Psoas muscle (tissue), 8 donors: ENCODE results near the gene KY. TPM values are rescaled to one million over a fixed set of nuclear protein-coding genes. Genes with fewer than 3 reads are reported as not detected.

Experiments
- ATAC-seq, 4 donors: fragments of 200-7000 bp; cut with Tn5 transposase; one replicate each; pipeline ENCODE4 v1.9.1; 2020; ENCODE audit warnings: moderate library complexity in 3 of 4, mild to moderate bottlenecking in 2 of 4
- DNase-seq, 2 donors: peaks; one replicate each; pipeline ENCODE4 v3.0.0-alpha.2; 2020
- H3K27ac ChIP-seq: fragments of 200-600 bp; one replicate; pipeline ENCODE4 v1.8.0; 2022
- H3K27me3 ChIP-seq, 3 donors: fragments of 200-600 bp in 1 of 3; one replicate each; pipeline versions ENCODE4 v1.6.1 to v1.8.0; 2013 to 2022; ENCODE audit warnings: low read length in 2 of 3, mild to moderate bottlenecking in 2 of 3, moderate library complexity in 1 of 3; ENCODE audit not compliant: insufficient read depth in 3 of 3
- H3K36me3 ChIP-seq, 2 donors: fragments of 200-600 bp in 1 of 2; one replicate each; pipeline versions ENCODE4 v1.6.1 to v1.8.0; 2013 to 2022; ENCODE audit warnings: low read depth in 1 of 2, mild to moderate bottlenecking in 1 of 2, moderate library complexity in 1 of 2; ENCODE audit not compliant: insufficient read depth in 1 of 2
- H3K4me1 ChIP-seq: fragments of 200-600 bp; one replicate; pipeline ENCODE4 v1.8.0; 2022
- H3K4me3 ChIP-seq: fragments of 200-600 bp; one replicate; pipeline ENCODE4 v1.8.0; 2022; ENCODE audit warnings: mild to moderate bottlenecking
- H3K9me3 ChIP-seq: fragments of 200-600 bp; one replicate; pipeline ENCODE4 v1.8.0; 2022
- CTCF ChIP-seq: fragments of 200-600 bp; IDR thresholded peaks from one replicate; pipeline ENCODE4 v1.8.0; 2022; ENCODE audit warnings: antibody characterized with exemption
- WGBS, 3 donors: extraction: QIAGEN DNeasy Blood & Tissue Kit; methylation state at CpG; one replicate each; pipeline versions ENCODE4 v1.1.6 to v1.1.7; 2013; 5-methylcytosine and 5-hydroxymethylcytosine counted together
- intact Hi-C, 2 donors: fragments of 100-400 bp; cut with DNase I; formaldehyde crosslinking; loops; one replicate each; pipeline versions ENCODE4 v1.11.0 to v1.14.2; 2022
- polyA plus RNA-seq, 3 donors: library from polyadenylated mRNA; stranded (reverse); fragments of 200-250 nt; gene quantifications; one replicate each; pipeline ENCODE4 v1.2.3, GENCODE V29; 2013
- total RNA-seq, 4 donors: library from RNA; stranded (reverse); fragmentation: NEBNext Ultra II Directional in 2 of 4; extraction: Animal tissue kit (Norgen Biotek cat#: 25700) in 2 of 4; gene quantifications; one replicate each; pipeline versions ENCODE4 v1.2.1 to v1.2.4, GENCODE V29; 2021 to 2023
- donor health status: healthy with polysubstance abuse.
- donor health status: DM: no; HTN: no; CAD: no; lungs with moderate emphysema.
- donor health status: Bipolar disorder and iron deficiency.
- donor health status: healthy.
- donor health status: DM: yes; HTN: yes; CAD: no.
- donor health status: DM: no; HTN: no; CAD: no.
- donor health status: DM: no; HTN: no; CAD: no.
- donor health status: DM: yes; HTN: yes; CAD: no.

The KY gene
- total and polyA plus RNA-seq, 7 donors: 0.30 to 6.7 (median 3.0) TPM; not detected in 1

GRCh38 chr3:134666466-134666865 lies 15.6 kb upstream of the KY start:
- intact Hi-C loops: no loop called here
- no peak overlapping the region for H3K27ac ChIP-seq
- WGBS, 3 donors: 41 to 49% (median 46%) methylated on average over 4 of the region's 4 CpGs
- H3K27me3 ChIP-seq: no peaks in the 10 kb centered on the region
- H3K36me3 ChIP-seq: no peaks in the 10 kb centered on the region
- peaks cover 29% of the 10 kb centered on the region for H3K4me1 ChIP-seq
- ATAC-seq: peak; percentile 77 to 83 (median 79)
- H3K4me3 ChIP-seq: no peak overlapping the region
- no peaks in the 10 kb centered on the region for H3K9me3 ChIP-seq
- peak in 1 of 2 donors; percentile 45 for DNase-seq
- TF ChIP-seq CTCF: no peak

GRCh38 chr3:134666052-134666451 lies 15.2 kb upstream of the KY start:
- no peaks in the 10 kb centered on the region for H3K9me3 ChIP-seq
- no peaks in the 10 kb centered on the region for H3K36me3 ChIP-seq
- intact Hi-C loops: no loop called here
- WGBS, 3 donors: 85 to 90% (median 85%) methylated on average over 7 of the region's 7 CpGs
- no peak for ATAC-seq
- H3K4me1 ChIP-seq: peaks cover 29% of the 10 kb centered on the region
- no peak overlapping the region for H3K4me3 ChIP-seq
- DNase-seq: no peak
- H3K27ac ChIP-seq: no peak overlapping the region
- H3K27me3 ChIP-seq: no peaks in the 10 kb centered on the region
- TF ChIP-seq CTCF: no peak

- 42 to 68% (median 53%) methylated on average over 6 of the region's 6 CpGs for WGBS, 3 donors
These were observed 14.4 kb upstream of the KY start for GRCh38 chr3:134665243-134665642.

GRCh38 chr3:134663721-134664456 lies 13.1 kb upstream of the KY start:
- Histone ChIP-seq H3K4me1 (peaks cover 44% of the 10 kb centered on the region), H3K36me3 (no peaks in the 10 kb centered on the region), H3K27ac (peak overlapping the region; percentile 72), H3K27me3 (no peaks in the 10 kb centered on the region), H3K9me3 (no peaks in the 10 kb centered on the region), H3K4me3 (no peak overlapping the region)
- WGBS, 3 donors: 29 to 45% (median 37%) methylated on average over 6 to 7 of the region's 7 CpGs
- intact Hi-C loops: no loop called here
- DNase-seq: peak; percentile 62 to 86
- ATAC-seq: peak; percentile 90 to 94 (median 93)
- no peak for TF ChIP-seq CTCF

More at GRCh38 chr3:134665243-134665642, 14.4 kb upstream of the KY start:
- no peak for TF ChIP-seq CTCF
- Histone ChIP-seq H3K36me3 (no peaks in the 10 kb centered on the region), H3K27ac (no peak overlapping the region), H3K4me1 (peaks cover 31% of the 10 kb centered on the region), H3K4me3 (no peak overlapping the region), H3K27me3 (no peaks in the 10 kb centered on the region), H3K9me3 (no peaks in the 10 kb centered on the region)
- ATAC-seq (peak in 1 of 4 donors; percentile 52), DNase-seq (peak in 1 of 2 donors; percentile 16)
- intact Hi-C loops: no loop called here

- intact Hi-C loops: no loop called here
These were observed 9.2 kb upstream of the KY start for GRCh38 chr3:134660046-134660441.

More at GRCh38 chr3:134660046-134660441, 9.2 kb upstream of the KY start:
- Histone ChIP-seq H3K36me3 (no peaks in the 10 kb centered on the region), H3K4me1 (peaks cover 36% of the 10 kb centered on the region), H3K27ac (no peak overlapping the region), H3K27me3 (no peaks in the 10 kb centered on the region), H3K9me3 (no peaks in the 10 kb centered on the region), H3K4me3 (no peak overlapping the region)
- 51 to 74% (median 55%) methylated on average over 5 of the region's 5 CpGs for WGBS, 3 donors
- DNase-seq: no peak
- ATAC-seq: no peak
- no peak for TF ChIP-seq CTCF
